ENCODE results near the gene IQSEC1.
A peak's percentile ranks its signal among the peaks of the same experiment; 100 is the strongest.

Gene IQSEC1

DNA sequence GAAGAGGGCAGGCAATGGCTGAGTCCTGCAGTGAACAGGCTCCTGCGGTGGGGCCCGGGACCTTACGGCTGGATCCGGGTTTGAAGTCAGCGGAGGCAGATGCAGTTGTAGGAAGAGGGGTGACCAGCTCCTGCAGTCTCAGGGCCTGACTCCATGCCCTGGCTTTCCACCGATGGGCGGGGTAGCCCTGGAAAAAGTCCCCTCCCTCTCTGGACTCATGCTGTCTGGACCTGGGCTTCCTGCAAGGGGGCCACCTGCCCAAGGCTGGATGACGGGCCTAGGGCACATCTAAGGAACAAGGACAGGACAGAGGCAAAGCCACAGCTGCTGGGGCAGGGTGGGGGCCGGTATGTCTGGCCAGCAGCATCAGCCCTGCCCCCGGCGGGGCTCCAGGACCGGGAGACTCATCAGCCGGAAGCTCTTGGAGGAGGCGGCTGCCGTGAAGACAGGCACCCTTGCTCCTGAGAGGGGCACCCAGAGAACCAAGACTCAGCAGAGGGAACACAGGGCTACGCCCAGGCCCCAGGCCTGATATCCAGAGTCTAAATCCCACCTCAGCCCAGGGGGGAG, 12.8 kb downstream of the IQSEC1 start:
- Histone ChIP-seq H3K18ac (ENCODE audit: low read depth in 1 of 2, low read length in 2 of 2) (no peak overlapping the region), H3K4me3 (ENCODE audit: insufficient read depth in 1 of 2, low read depth in 1 of 2, low read length in 2 of 2) (no peak overlapping the region), H3K27me3 (ENCODE audit: control insufficient read depth in 1 of 2, insufficient read depth in 1 of 2, low read length in 2 of 2) (peaks cover 16 to 34% of the 10 kb centered on the region in 2 experiments), H2AK5ac (ENCODE audit: low read length, severe bottlenecking) (no peak overlapping the region), H2BK120ac (ENCODE audit: low read depth, low read length) (no peak overlapping the region), H2BK5ac (ENCODE audit: low read depth, low read length, poor library complexity, severe bottlenecking) (no peak overlapping the region), H2BK12ac (ENCODE audit: low read length in 2 of 2) (no peak overlapping the region), H2AFZ (ENCODE audit: low read depth, low read length) (no peak overlapping the region), H4K91ac (ENCODE audit: low read length) (no peak overlapping the region), H2BK15ac (ENCODE audit: low read depth, poor library complexity, severe bottlenecking) (no peak overlapping the region), H3K14ac (ENCODE audit: low read length in 2 of 2) (peak overlapping the region in 1 of 2 experiments; percentile 31), H3K4me1 (ENCODE audit: control insufficient read depth, insufficient read depth, low read depth, low read length) (peaks cover 13% of the 10 kb centered on the region), H3K79me1 (replicated peaks; ENCODE audit: low read length, poor library complexity, severe bottlenecking) (no peaks in the 10 kb centered on the region), H3K4me2 (ENCODE audit: low read length, poor library complexity, severe bottlenecking) (no peak overlapping the region), H4K8ac (ENCODE audit: low read length) (no peak overlapping the region), H3K36me3 (ENCODE audit: control insufficient read depth in 1 of 2, insufficient read depth in 2 of 2, low read depth in 1 of 2, low read length in 2 of 2) (no peaks in the 10 kb centered on the region), H3K27ac (ENCODE audit: low read length, poor library complexity, severe bottlenecking) (no peak overlapping the region), H3K9me3 (ENCODE audit: control insufficient read depth, low read length) (no peaks in the 10 kb centered on the region), H3K9ac (ENCODE audit: low read length) (no peak overlapping the region), H3K4ac (ENCODE audit: low read depth in 1 of 2, low read length in 2 of 2) (no peak overlapping the region), H3K23ac (ENCODE audit: low read length in 2 of 2) (no peak overlapping the region)
- DNase-seq: no peak
- 82% methylated on average over 16 of the region's 16 CpGs for WGBS

DNA sequence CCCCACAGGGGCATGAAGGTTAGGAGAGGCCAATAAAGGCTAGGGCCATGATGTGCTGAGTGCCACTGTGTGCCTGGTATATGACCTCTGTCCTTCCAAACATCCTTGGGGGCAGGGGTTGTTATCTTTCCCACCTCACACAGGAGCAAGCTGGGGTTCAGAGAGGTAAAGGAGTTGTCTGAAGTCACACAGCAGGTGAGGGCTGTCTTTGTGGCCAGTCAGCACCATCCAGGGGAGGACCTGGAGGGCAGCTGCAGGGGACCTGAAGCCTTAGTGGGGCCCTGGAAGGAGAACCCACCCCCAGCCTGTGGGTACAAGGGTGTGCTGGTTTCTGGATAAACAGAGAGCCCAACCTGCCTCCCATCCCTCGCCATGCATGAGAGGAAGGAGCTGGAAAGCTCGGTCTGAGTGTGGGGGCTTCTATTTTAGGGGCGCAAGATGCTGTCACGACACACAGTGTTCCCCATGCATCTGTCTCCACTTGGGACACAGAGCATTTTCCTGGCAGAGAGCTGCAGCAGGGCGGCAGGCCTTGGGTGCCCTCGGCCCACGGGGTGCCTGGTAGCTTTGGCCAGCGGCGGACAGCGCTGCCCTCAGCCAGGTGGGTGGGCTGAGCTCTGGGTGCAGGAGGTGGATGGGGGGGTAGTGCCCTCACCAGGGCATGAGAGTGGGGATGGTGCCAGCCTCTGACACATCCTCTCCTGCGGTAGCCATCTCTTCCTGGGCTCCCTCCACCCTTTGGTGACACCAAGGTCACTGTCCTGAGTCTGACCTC, 14.7 kb downstream of the IQSEC1 start:
- Histone ChIP-seq H3K23ac (ENCODE audit: low read length in 2 of 2) (no peak overlapping the region), H2AK5ac (ENCODE audit: low read length, severe bottlenecking) (no peak overlapping the region), H3K4ac (ENCODE audit: low read depth in 1 of 2, low read length in 2 of 2) (no peak overlapping the region), H3K9ac (ENCODE audit: low read length) (no peak overlapping the region), H4K91ac (ENCODE audit: low read length) (no peak overlapping the region), H3K9me3 (ENCODE audit: control insufficient read depth, low read length) (no peaks in the 10 kb centered on the region), H4K8ac (ENCODE audit: low read length) (no peak overlapping the region), H3K4me1 (ENCODE audit: control insufficient read depth, insufficient read depth, low read depth, low read length) (peaks cover 13% of the 10 kb centered on the region), H2BK15ac (ENCODE audit: low read depth, poor library complexity, severe bottlenecking) (no peak overlapping the region), H3K18ac (ENCODE audit: low read depth in 1 of 2, low read length in 2 of 2) (no peak overlapping the region), H2BK12ac (ENCODE audit: low read length in 2 of 2) (no peak overlapping the region), H2AFZ (ENCODE audit: low read depth, low read length) (no peak overlapping the region), H2BK120ac (ENCODE audit: low read depth, low read length) (no peak overlapping the region), H3K27me3 (ENCODE audit: control insufficient read depth in 1 of 2, insufficient read depth in 1 of 2, low read length in 2 of 2) (peaks cover 23 to 36% of the 10 kb centered on the region in 2 experiments), H3K36me3 (ENCODE audit: control insufficient read depth in 1 of 2, insufficient read depth in 2 of 2, low read depth in 1 of 2, low read length in 2 of 2) (no peaks in the 10 kb centered on the region), H3K14ac (ENCODE audit: low read length in 2 of 2) (no peak overlapping the region), H3K4me2 (ENCODE audit: low read length, poor library complexity, severe bottlenecking) (no peak overlapping the region), H2BK5ac (ENCODE audit: low read depth, low read length, poor library complexity, severe bottlenecking) (no peak overlapping the region), H3K27ac (ENCODE audit: low read length, poor library complexity, severe bottlenecking) (no peak overlapping the region), H3K79me1 (replicated peaks; ENCODE audit: low read length, poor library complexity, severe bottlenecking) (no peaks in the 10 kb centered on the region), H3K4me3 (ENCODE audit: insufficient read depth in 1 of 2, low read depth in 1 of 2, low read length in 2 of 2) (no peak overlapping the region)
- WGBS: 96% methylated on average over 11 of the region's 11 CpGs
- no peak for DNase-seq

GRCh38 chr3:13057282-13058040, 15.8 kb downstream of the IQSEC1 start:
- Histone ChIP-seq H2AK5ac (ENCODE audit: low read length, severe bottlenecking) (no peak overlapping the region), H2BK12ac (ENCODE audit: low read length in 2 of 2) (no peak overlapping the region), H3K36me3 (ENCODE audit: control insufficient read depth in 1 of 2, insufficient read depth in 2 of 2, low read depth in 1 of 2, low read length in 2 of 2) (no peaks in the 10 kb centered on the region), H3K27ac (ENCODE audit: low read length, poor library complexity, severe bottlenecking) (no peak overlapping the region), H4K91ac (ENCODE audit: low read length) (no peak overlapping the region), H3K23ac (ENCODE audit: low read length in 2 of 2) (no peak overlapping the region), H2BK15ac (ENCODE audit: low read depth, poor library complexity, severe bottlenecking) (no peak overlapping the region), H3K9me3 (ENCODE audit: control insufficient read depth, low read length) (no peaks in the 10 kb centered on the region), H2BK120ac (ENCODE audit: low read depth, low read length) (no peak overlapping the region), H2AFZ (ENCODE audit: low read depth, low read length) (no peak overlapping the region), H3K79me1 (replicated peaks; ENCODE audit: low read length, poor library complexity, severe bottlenecking) (no peaks in the 10 kb centered on the region), H3K4me3 (ENCODE audit: insufficient read depth in 1 of 2, low read depth in 1 of 2, low read length in 2 of 2) (no peak overlapping the region), H3K4ac (ENCODE audit: low read depth in 1 of 2, low read length in 2 of 2) (no peak overlapping the region), H2BK5ac (ENCODE audit: low read depth, low read length, poor library complexity, severe bottlenecking) (no peak overlapping the region), H3K14ac (ENCODE audit: low read length in 2 of 2) (no peak overlapping the region), H4K8ac (ENCODE audit: low read length) (no peak overlapping the region), H3K4me2 (ENCODE audit: low read length, poor library complexity, severe bottlenecking) (no peak overlapping the region), H3K4me1 (ENCODE audit: control insufficient read depth, insufficient read depth, low read depth, low read length) (peaks cover 8% of the 10 kb centered on the region), H3K9ac (ENCODE audit: low read length) (no peak overlapping the region), H3K18ac (ENCODE audit: low read depth in 1 of 2, low read length in 2 of 2) (no peak overlapping the region), H3K27me3 (ENCODE audit: control insufficient read depth in 1 of 2, insufficient read depth in 1 of 2, low read length in 2 of 2) (peaks cover 22 to 43% of the 10 kb centered on the region in 2 experiments)
- no peak for DNase-seq
- whole genome bisulfite sequencing: 79% methylated on average over 6 of the region's 6 CpGs

- Histone ChIP-seq H2AK5ac (ENCODE audit: low read length, severe bottlenecking) (no peak overlapping the region), H2BK12ac (ENCODE audit: low read length in 2 of 2) (no peak overlapping the region), H3K27me3 (ENCODE audit: control insufficient read depth in 1 of 2, insufficient read depth in 1 of 2, low read length in 2 of 2) (peaks cover 18 to 30% of the 10 kb centered on the region in 2 experiments), H2BK120ac (ENCODE audit: low read depth, low read length) (no peak overlapping the region), H2BK15ac (ENCODE audit: low read depth, poor library complexity, severe bottlenecking) (no peak overlapping the region), H3K23ac (ENCODE audit: low read length in 2 of 2) (no peak overlapping the region), H3K79me1 (replicated peaks; ENCODE audit: low read length, poor library complexity, severe bottlenecking) (no peaks in the 10 kb centered on the region), H3K14ac (ENCODE audit: low read length in 2 of 2) (no peak overlapping the region), H3K36me3 (ENCODE audit: control insufficient read depth in 1 of 2, insufficient read depth in 2 of 2, low read depth in 1 of 2, low read length in 2 of 2) (no peaks in the 10 kb centered on the region), H3K4me2 (ENCODE audit: low read length, poor library complexity, severe bottlenecking) (no peak overlapping the region), H3K9ac (ENCODE audit: low read length) (no peak overlapping the region), H3K18ac (ENCODE audit: low read depth in 1 of 2, low read length in 2 of 2) (no peak overlapping the region), H3K27ac (ENCODE audit: low read length, poor library complexity, severe bottlenecking) (no peak overlapping the region), H3K4me3 (ENCODE audit: insufficient read depth in 1 of 2, low read depth in 1 of 2, low read length in 2 of 2) (no peak overlapping the region), H2BK5ac (ENCODE audit: low read depth, low read length, poor library complexity, severe bottlenecking) (no peak overlapping the region), H4K8ac (ENCODE audit: low read length) (no peak overlapping the region), H4K91ac (ENCODE audit: low read length) (no peak overlapping the region), H3K9me3 (ENCODE audit: control insufficient read depth, low read length) (no peaks in the 10 kb centered on the region), H3K4ac (ENCODE audit: low read depth in 1 of 2, low read length in 2 of 2) (no peak overlapping the region), H2AFZ (ENCODE audit: low read depth, low read length) (no peak overlapping the region), H3K4me1 (ENCODE audit: control insufficient read depth, insufficient read depth, low read depth, low read length) (peaks cover 9% of the 10 kb centered on the region)
- WGBS: 93% methylated on average over 7 of the region's 7 CpGs
- DNase-seq: no peak
Observed at GRCh38 chr3:13055634-13056033, 17.6 kb downstream of the IQSEC1 start.

Data from mesenchymal stem cell (in vitro differentiated cells and primary cell).